ENCODE data around the gene PHF10. TPM values are rescaled to one million over a fixed set of nuclear protein-coding genes. Genes with fewer than 3 reads are reported as not detected.

The PHF10 gene
- total and polyA plus RNA-seq, 2 experiments from 2014 or later: 5.9 to 10.7 TPM

DNA sequence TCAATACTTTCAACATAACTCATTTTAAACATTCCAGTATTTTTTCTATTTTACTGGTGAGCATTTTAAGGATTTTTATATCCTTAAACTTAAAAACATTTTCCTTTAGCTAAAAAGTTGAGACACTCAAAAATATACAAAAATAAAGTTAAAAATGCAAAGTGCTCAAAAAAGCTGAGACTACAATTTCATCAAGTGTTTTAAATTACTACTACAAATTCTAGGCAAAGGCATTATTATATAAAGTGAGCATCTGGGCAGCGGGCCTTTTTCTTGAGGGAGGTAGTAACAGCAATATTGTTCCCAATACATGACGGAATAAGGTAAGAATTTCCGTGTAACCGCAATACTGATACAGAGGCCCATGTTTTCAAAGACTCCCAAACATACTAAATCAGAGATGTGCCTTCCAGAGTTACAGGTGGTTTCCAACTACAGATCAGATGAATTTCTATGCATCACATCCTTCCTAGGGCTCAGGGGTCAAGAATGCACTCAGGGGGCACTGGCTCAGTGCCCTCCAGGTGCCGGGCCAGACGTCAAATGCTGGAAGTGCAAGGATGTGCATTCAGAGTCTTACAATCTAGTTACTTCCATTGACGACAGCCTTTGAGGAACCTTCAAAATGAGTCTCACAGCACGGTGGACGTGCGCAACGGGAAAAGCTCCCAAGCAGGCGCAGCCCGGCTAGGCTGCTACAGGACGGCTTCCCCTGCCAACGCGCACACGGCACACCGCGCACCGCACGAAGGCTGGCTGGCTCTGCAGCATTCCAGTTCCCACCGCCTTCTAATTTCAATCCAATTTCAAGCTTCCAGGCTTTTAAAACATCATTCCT, 1.7 kb downstream of the PHF10 start:
- H3K79me2 ChIP-seq (ENCODE audit: insufficient read depth): peaks cover 49% of the 10 kb centered on the region
- H3K9ac ChIP-seq: peak overlapping the region; percentile 78

DNA sequence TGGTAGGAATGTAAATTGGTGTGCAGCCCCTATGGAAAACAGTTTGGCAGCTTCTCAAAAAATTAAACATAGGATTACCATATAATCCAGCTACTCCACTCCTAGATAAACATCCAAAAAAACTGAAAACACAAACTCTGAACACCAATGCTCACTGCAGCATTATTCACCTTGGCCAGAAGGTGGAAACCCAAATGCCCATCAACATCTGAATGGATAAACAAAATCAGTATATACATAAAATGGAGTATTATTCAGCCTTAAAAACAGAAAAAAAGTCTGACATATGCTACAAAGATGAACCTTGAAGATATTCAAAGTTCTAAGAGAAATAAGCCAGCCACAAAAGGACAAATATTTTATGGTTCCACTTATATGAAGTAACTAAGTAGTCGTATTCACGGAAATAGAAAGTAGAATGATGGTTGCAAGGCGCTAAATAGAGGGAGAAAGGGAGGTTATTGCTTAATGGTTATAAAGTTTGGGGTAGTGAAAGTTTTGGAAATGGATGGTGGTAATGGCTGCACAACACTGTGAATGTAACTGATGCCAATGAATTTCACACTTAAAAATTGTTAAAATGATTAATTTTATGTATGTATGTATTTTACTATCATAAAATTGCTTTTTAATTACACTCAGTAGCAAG, 4.0 kb downstream of the PHF10 start:
- H4K20me1 ChIP-seq (ENCODE audit: insufficient read depth): no peaks in the 10 kb centered on the region
- WGBS, 2 experiments (ENCODE audit: low coverage in 1 of 2, low lambda C conversion rate in 2 of 2, missing lambda C conversion rate in 2 of 2): 98 to 100% methylated on average over 3 of the region's 3 CpGs
- H2AFZ ChIP-seq: no peak overlapping the region
- H3K4me1 ChIP-seq (ENCODE audit: insufficient read depth): peaks cover 14% of the 10 kb centered on the region
- H3K9me2 ChIP-seq (ENCODE audit: insufficient read depth): no peaks in the 10 kb centered on the region
- peaks cover 24% of the 10 kb centered on the region for H3F3A ChIP-seq (ENCODE audit: insufficient read depth)
- no peak for DNase-seq
- H3K36me3 ChIP-seq (ENCODE audit: low read depth): peaks cover 13% of the 10 kb centered on the region
- no peak overlapping the region for H3K27ac ChIP-seq
- H3K4me3 ChIP-seq: no peak overlapping the region
- TF ChIP-seq EZH2 (IDR thresholded peaks at IDR 0.05; ENCODE audit: insufficient read depth, poor library complexity, severe bottlenecking) (no peak), EZH2phosphoT487 (IDR thresholded peaks at IDR 0.05; ENCODE audit: insufficient read depth, low read depth) (no peak)
- no peak overlapping the region for H3K9ac ChIP-seq
- no peaks in the 10 kb centered on the region for H3K27me3 ChIP-seq (replicated peaks; ENCODE audit: insufficient read depth)
- no peak overlapping the region for H3K4me2 ChIP-seq (ENCODE audit: unreplicated experiment)
- in situ Hi-C loops (cut with MboI): no loop called here
- H3K9me3 ChIP-seq (ENCODE audit: low read depth): no peaks in the 10 kb centered on the region
- peaks cover 62% of the 10 kb centered on the region for H3K79me2 ChIP-seq (ENCODE audit: insufficient read depth)

More for the DNA sequence above, 1.7 kb downstream of the PHF10 start:
- TF ChIP-seq EZH2phosphoT487 (IDR thresholded peaks at IDR 0.05; ENCODE audit: insufficient read depth, low read depth) (no peak), EZH2 (IDR thresholded peaks at IDR 0.05; ENCODE audit: insufficient read depth, poor library complexity, severe bottlenecking) (no peak)
- no peaks in the 10 kb centered on the region for H3K9me2 ChIP-seq (ENCODE audit: insufficient read depth)
- no peaks in the 10 kb centered on the region for H3K9me3 ChIP-seq (ENCODE audit: low read depth)
- no peaks in the 10 kb centered on the region for H3K27me3 ChIP-seq (replicated peaks; ENCODE audit: insufficient read depth)
- H4K20me1 ChIP-seq (ENCODE audit: insufficient read depth): no peaks in the 10 kb centered on the region
- WGBS, 2 experiments (ENCODE audit: low coverage in 1 of 2, low lambda C conversion rate in 2 of 2, missing lambda C conversion rate in 2 of 2): 2 to 3% methylated on average over 22 of the region's 22 CpGs
- H3F3A ChIP-seq (ENCODE audit: insufficient read depth): peaks cover 34% of the 10 kb centered on the region
- DNase-seq: peak; percentile 82
- H3K4me1 ChIP-seq (ENCODE audit: insufficient read depth): peaks cover 14% of the 10 kb centered on the region
- peak overlapping the region; percentile 70 for H3K27ac ChIP-seq
- peak overlapping the region; percentile 89 for H3K4me2 ChIP-seq (ENCODE audit: unreplicated experiment)
- H2AFZ ChIP-seq: peak overlapping the region; percentile 95
- H3K36me3 ChIP-seq (ENCODE audit: low read depth): no peaks in the 10 kb centered on the region
- in situ Hi-C loops (cut with MboI): no loop called here
- peak overlapping the region; percentile 96 for H3K4me3 ChIP-seq

DNA sequence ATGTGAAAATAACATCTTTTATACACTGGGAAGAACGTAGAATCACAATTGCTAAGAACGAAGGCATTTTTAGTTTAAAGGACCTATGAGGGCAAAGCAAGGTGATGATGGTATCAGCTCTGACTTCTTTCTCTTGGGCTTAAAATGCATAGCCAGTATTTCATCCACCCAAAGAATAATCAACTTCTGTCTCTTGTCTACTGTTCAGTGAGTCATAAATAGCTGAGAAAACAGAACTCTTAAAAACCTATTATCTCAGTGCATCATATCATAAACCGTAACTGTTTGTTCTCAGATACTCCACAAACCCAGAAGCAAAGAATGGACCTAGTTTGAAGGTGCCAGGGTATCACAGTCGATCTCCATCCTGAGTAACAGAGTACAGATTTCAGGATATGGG, 5.2 kb downstream of the PHF10 start:
- Histone ChIP-seq H3K4me1 (ENCODE audit: insufficient read depth) (peaks cover 14% of the 10 kb centered on the region), H3K79me2 (ENCODE audit: insufficient read depth) (peaks cover 62% of the 10 kb centered on the region), H3K4me2 (ENCODE audit: unreplicated experiment) (no peak overlapping the region), H3F3A (ENCODE audit: insufficient read depth) (peaks cover 24% of the 10 kb centered on the region), H3K4me3 (no peak overlapping the region), H3K9me2 (ENCODE audit: insufficient read depth) (no peaks in the 10 kb centered on the region), H2AFZ (no peak overlapping the region), H3K9ac (no peak overlapping the region), H3K9me3 (ENCODE audit: low read depth) (no peaks in the 10 kb centered on the region), H3K27ac (no peak overlapping the region), H3K36me3 (ENCODE audit: low read depth) (peaks cover 20% of the 10 kb centered on the region), H4K20me1 (ENCODE audit: insufficient read depth) (no peaks in the 10 kb centered on the region), H3K27me3 (replicated peaks; ENCODE audit: insufficient read depth) (no peaks in the 10 kb centered on the region)
- peak; percentile 5 for DNase-seq
- WGBS, 2 experiments (ENCODE audit: low coverage in 1 of 2, low lambda C conversion rate in 2 of 2, missing lambda C conversion rate in 2 of 2): 97% methylated on average over 4 of the region's 4 CpGs
- TF ChIP-seq EZH2 (IDR thresholded peaks at IDR 0.05; ENCODE audit: insufficient read depth, poor library complexity, severe bottlenecking) (no peak), EZH2phosphoT487 (IDR thresholded peaks at IDR 0.05; ENCODE audit: insufficient read depth, low read depth) (no peak)
- in situ Hi-C loops (cut with MboI): no loop called here

DNA sequence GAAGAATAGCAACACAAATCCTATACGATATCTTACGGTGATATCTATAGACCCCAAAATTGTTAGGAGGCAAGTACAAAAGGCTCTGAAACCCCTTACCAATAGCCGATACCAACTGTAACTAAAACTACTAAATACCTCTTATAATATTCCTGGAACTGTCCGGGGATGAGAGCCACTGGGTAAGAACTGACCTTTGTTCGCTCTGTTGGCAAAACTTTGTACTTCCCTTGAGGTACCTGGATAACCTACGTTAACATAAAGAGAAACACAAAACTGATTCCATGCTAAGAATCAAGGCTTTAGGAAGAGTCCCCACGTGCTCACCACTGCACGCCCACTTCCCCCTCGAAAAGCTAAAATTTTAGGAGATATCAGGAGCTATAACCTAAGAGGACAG, 9.7 kb downstream of the PHF10 start:
- H4K20me1 ChIP-seq (ENCODE audit: insufficient read depth): no peaks in the 10 kb centered on the region
- peaks cover 25% of the 10 kb centered on the region for H3K36me3 ChIP-seq (ENCODE audit: low read depth)
- no peak for DNase-seq
- no peaks in the 10 kb centered on the region for H3K9me2 ChIP-seq (ENCODE audit: insufficient read depth)
- no peaks in the 10 kb centered on the region for H3K9me3 ChIP-seq (ENCODE audit: low read depth)
- in situ Hi-C loops (cut with MboI): no loop called here
- no peaks in the 10 kb centered on the region for H3K27me3 ChIP-seq (replicated peaks; ENCODE audit: insufficient read depth)
- 91% methylated on average over 9 of the region's 9 CpGs for WGBS, 2 experiments (ENCODE audit: low coverage in 1 of 2, low lambda C conversion rate in 2 of 2, missing lambda C conversion rate in 2 of 2)
- no peak overlapping the region for H2AFZ ChIP-seq
- peaks cover 33% of the 10 kb centered on the region for H3K79me2 ChIP-seq (ENCODE audit: insufficient read depth)
- H3F3A ChIP-seq (ENCODE audit: insufficient read depth): no peaks in the 10 kb centered on the region
- no peak overlapping the region for H3K9ac ChIP-seq
- H3K4me2 ChIP-seq (ENCODE audit: unreplicated experiment): no peak overlapping the region
- TF ChIP-seq EZH2phosphoT487 (IDR thresholded peaks at IDR 0.05; ENCODE audit: insufficient read depth, low read depth): no peak
- no peak for TF ChIP-seq EZH2 (IDR thresholded peaks at IDR 0.05; ENCODE audit: insufficient read depth, poor library complexity, severe bottlenecking)
- H3K4me1 ChIP-seq (ENCODE audit: insufficient read depth): no peaks in the 10 kb centered on the region
- no peak overlapping the region for H3K4me3 ChIP-seq
- no peak overlapping the region for H3K27ac ChIP-seq

All from GM23248 (cell line).